ENCODE data around the gene SEPTIN3.
A peak's percentile ranks its signal among the peaks of the same experiment; 100 is the strongest.

SEPTIN3 gene

GRCh38 chr22:41976070-41976901 is 7.0 kb downstream of the SEPTIN3 start:
- DNase-seq (ENCODE audit: low read depth in 2 of 2), result peak in 1 of 2 donors; percentile 52

- DNase-seq (ENCODE audit: low read depth in 2 of 2), result no peak
Measured at GRCh38 chr22:41976961-41977566, 7.8 kb downstream of the SEPTIN3 start.

GRCh38 chr22:41978732-41979131 is 9.5 kb downstream of the SEPTIN3 start:
- DNase-seq (ENCODE audit: low read depth in 2 of 2), result no peak

GRCh38 chr22:41979423-41980250 is 10.4 kb downstream of the SEPTIN3 start:
- DNase-seq (ENCODE audit: low read depth in 2 of 2), result no peak

DNA sequence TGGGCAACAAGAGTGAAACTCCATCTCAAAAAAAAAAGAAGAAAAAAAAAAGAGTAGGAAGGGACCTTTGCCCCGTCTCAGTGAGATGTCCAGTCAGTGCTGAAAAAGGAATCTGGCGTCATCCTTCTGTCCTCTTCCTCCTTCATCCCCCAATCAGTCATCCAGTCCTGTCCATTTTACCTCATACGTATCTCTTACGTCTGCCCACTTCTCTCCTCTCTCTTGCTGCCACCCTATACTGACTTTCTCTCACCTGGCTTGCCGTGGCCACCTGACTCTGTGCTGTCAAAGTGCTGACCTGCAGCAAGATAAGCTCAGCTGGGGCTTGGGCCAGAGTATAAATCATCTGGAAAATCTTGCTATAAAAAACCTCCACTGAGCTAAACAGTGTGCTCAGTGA is 13.6 kb downstream of the SEPTIN3 start:
- DNase-seq (ENCODE audit: low read depth in 2 of 2), result no peak

DNA sequence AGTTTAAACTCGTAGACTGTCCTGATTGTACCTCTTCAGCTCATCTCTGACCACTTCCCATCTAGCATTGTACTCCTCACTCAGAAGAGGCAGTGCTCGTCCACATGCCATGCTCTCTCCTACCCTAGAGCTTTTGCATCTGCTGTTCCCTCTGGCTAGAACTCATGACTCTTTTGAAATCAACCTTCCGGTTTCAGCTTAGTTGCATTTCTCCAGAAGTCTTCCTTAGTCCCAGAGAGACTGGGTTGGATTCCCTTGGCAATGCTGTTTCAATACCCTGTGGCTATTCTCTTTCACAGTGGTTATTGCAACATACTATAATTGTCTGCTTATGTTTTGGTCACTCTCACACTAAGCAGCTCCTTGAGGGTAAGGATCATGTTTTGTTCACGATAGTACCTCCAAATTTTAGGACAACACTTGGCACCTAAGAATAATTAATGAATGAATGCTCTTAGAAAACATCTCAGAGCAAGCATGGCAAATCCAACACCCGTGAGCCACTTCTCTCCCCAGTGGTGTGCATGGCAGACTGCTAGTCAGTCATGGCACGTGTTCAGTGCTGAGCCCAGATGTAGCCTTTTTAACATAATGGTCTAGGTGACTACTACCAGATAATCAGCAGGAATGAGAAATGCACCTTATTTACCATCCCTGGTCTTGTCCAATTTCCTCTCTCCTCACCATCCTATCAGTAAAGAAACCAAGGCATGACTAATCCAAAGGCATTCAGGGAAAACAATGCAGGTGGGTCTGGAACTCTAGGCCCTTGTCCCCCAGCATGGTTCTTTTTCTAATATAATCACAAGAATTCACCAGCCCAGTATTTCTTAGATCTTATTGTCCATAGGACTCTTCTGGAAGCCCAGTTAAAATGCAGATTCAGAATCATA is 14.5 kb downstream of the SEPTIN3 start:
- DNase-seq (ENCODE audit: low read depth in 2 of 2), result no peak

- no peak for DNase-seq (ENCODE audit: low read depth in 2 of 2)
Measured at GRCh38 chr22:41987276-41987675, 18.0 kb downstream of the SEPTIN3 start.

- DNase-seq (ENCODE audit: low read depth in 2 of 2), result no peak
Measured at GRCh38 chr22:41989246-41989645, 20.0 kb downstream of the SEPTIN3 start.

DNA sequence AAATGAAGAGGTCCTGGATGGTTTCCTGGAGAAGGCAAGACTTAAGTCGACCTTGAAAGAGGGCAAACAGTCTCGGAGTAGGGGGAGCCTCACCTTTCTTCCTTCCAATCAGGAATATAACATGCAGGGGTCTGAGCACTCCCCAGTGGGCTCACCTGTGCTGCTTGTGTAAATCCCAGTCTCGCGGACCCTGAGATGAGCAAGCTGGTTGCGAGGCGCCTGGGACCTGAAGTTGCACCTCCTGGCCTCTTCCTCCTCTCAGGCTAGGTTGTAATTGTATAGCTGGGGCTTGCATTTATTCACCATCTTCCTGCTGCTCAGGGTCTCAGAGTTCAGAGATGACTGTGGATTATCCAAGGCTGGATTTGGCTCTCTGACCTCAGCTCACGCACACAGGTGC is 21.9 kb downstream of the SEPTIN3 start:
- DNase-seq (ENCODE audit: low read depth in 2 of 2), result no peak

DNA sequence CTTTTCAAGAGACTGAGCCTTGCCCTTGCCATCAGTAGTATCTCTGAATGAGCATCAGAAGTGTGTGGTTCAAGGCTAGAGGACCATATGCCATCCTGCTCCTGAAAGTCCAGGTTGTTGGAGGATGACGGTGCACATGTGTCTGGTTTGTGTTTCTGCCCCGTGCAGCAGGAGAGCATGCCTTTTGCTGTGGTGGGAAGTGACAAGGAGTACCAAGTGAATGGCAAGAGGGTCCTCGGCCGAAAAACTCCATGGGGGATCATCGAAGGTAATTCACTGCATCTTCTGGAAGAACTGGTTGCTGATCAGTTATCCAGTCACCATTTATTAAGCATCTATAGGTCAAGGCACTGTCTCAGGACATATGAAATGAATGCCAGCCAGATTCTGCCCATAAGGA is 23.3 kb downstream of the SEPTIN3 start:
- no peak for DNase-seq (ENCODE audit: low read depth in 2 of 2)

DNA sequence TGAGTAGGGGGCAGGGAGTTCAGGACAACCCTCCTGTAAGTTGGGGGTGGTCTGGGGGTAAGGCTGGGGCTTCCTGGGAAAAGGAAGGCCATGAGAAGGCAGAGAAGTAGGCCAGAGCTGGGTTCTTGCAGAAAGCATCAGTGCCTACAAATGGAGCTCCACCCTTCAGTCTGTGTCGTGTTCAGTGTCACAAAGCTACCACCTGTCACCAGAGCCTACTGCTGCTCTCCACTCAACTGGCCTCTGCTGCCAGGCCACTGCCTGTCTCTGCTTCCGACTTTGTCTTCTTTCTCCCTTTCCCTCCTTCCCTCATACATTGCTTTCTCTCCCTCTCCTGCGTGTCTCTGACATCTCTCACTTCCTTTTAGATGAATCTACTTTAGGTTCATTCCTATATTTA is 26.0 kb downstream of the SEPTIN3 start:
- no peak for DNase-seq (ENCODE audit: low read depth in 2 of 2)

DNA sequence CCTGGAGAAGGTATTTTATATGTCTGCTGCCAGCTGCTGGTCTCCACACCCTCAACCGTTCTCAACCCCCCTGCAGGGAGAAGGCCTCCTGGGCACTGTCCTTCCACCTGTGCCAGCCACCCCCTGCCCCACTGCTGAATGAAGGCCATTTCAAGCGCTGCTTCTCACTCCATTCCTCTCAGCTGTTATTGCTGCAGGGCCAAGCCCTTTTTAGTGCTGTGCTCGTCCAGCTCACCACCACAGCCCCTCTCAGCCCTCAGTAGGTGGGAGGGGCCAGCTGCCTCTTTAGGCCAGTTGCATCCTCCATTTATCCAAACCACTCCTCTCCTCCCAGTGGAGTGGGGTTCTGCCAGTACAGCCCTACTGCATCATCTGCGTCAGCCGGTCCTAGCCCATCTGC is 27.6 kb downstream of the SEPTIN3 start:
- no peak for DNase-seq (ENCODE audit: low read depth in 2 of 2)

GRCh38 chr22:41998361-41999261 is 29.4 kb downstream of the SEPTIN3 start, which contains the start of gene WBP2NL:
TSS of gene WBP2NL (plus strand) at chr22:41998788. CDS start at chr22:41998819, 31 bp downstream.
- peak; percentile 78 to 89 for DNase-seq (ENCODE audit: low read depth in 2 of 2)

DNA sequence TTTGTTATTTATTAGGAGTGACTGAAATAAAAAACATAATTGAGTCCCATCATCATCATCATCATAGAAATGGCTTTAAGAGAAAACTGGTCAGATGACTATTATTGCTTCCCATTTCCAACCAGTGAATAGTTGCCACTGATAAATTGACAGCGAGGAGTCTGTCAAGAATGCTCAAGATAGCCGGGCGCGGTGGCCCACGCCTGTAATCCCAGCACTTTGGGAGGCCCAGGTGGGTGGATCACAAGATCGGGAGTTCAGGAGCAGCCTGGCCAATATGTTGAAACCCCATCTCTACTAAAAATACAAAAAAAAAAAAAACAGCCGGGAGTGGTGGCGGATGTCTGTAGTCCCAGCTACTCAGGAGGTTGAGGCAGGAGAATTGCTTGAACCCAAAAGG is 31.2 kb downstream of the SEPTIN3 start:
- no peak for DNase-seq (ENCODE audit: low read depth in 2 of 2)

- no peak for DNase-seq (ENCODE audit: low read depth in 2 of 2)
Measured at GRCh38 chr22:42001121-42001520, 31.9 kb downstream of the SEPTIN3 start.

GRCh38 chr22:42001706-42002105 is 32.5 kb downstream of the SEPTIN3 start:
- no peak for DNase-seq (ENCODE audit: low read depth in 2 of 2)

DNA sequence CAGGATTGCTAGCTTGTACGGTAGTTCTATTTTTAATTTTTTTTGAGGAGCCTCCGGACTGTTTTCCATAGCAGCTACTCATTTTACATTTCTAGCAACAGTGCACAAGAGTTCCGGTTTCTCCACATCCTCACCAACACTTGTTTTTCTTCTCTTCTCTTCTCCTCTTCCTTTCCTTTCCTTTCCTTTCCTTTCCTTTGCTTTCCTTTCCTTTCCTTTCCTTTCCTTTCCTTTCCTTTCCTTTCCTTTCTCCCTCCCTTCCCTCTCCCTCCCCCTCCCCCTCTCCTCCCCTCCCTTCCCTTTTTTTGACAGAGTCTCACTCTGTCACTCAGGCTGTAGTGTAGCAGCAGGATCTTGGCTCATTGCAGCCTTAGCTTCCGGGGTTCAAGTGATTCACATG is 38.7 kb downstream of the SEPTIN3 start:
- DNase-seq (ENCODE audit: low read depth in 2 of 2), result no peak

DNA sequence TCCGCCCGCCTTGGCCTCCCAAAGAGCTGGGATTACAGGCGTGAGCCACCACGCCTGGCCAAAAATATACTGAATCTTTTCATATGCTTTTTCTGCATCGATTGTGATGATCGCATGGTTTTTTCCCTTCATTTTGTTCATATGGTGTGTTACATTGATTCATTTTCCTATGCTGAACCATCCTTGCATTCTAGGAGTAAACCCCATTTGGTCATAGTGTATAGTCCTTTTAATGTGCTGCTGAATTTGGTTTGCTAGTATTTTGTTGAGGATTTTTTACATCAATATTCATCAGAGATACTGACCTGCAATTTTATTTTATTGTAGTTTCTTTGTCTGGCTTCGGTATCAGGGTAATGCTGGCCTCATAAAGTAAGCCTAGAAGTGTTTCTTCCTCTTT is 41.5 kb downstream of the SEPTIN3 start:
- DNase-seq (ENCODE audit: low read depth in 2 of 2), result no peak

DNA sequence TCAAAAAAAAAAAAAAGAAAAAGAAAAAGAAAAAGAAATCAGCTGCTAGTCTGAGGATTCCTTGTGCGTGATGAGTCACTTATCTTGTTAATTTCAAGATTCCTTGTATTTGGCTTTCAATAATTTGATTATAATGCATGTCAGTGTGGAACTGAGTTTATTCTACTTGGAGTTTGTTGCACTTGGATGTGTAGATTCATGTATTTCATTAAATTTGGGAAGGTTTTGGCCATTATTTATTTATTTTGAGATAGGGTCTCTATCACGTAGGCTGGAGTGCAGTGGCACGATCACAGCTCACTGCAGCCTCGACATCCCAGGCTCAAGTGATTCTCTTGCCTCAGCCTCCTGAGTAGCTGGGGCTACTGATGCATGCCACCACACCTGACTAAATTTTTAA is 44.1 kb downstream of the SEPTIN3 start:
- no peak for DNase-seq (ENCODE audit: low read depth in 2 of 2)

GRCh38 chr22:42016111-42016510 is 46.9 kb downstream of the SEPTIN3 start:
- DNase-seq (ENCODE audit: low read depth in 2 of 2), result no peak

Measured in stimulated activated CD4-positive, alpha-beta T cell treated with anti-CD3 and anti-CD28 coated beads, Interleukin-1b, Interleukin-23, amount 100 ng/mL, for 4 hours (primary cell).